ENCODE measurements around the gene LRFN2. TPM values are rescaled to one million over a fixed set of nuclear protein-coding genes. Genes with fewer than 3 reads are reported as not detected.

Gene LRFN2
- total RNA-seq, 2 experiments from 2014 or later: not detected

DNA sequence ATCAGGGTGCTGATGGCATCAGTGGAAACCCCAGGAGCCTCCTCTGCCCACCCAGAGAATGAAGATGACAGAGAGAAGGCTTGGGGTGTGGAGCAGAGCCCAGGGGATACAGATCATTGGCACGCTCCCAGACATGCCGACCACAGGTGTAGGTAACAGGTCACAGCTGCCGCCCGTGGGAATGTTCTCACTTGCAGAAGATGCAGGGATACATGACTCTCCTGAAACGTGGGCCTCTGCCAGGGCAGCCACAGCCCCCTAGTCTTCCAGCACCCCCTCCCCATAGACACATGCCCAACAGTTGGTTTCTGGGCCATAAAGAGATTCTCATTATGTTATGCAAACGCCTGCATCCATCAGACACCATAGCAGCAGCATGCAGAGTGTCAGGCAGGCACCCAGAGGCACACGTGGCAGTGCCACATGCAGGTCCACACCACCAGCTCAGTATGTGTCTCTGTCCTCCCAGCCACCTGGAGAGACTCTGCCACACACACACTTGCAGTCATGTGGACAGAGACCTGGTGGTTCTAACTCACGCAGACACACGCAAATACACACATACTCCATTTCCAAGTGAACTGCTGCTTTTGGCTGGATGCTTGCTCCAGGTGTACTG lies 45.5 kb downstream of the LRFN2 start:
- CTCF ChIA-PET: interaction anchor here (0.5 kb wide), 1 partner anchor 479 kb away, joined by 3 read pairs; no protein-coding TSS in a partner anchor
- H3K9me3 Mint-ChIP-seq (ENCODE audit: low read depth): no peaks in the 10 kb centered on the region
- no peak overlapping the region for H3K4me3 Mint-ChIP-seq
- no peaks in the 10 kb centered on the region for H3K36me3 Mint-ChIP-seq (ENCODE audit: low read depth)
- no peaks in the 10 kb centered on the region for H3K27me3 Mint-ChIP-seq
- intact Hi-C loops (cut with DNase I, micrococcal nuclease): no loop called here
- ATAC-seq: no peak
- DNase-seq: no peak
- no peaks in the 10 kb centered on the region for H3K4me1 Mint-ChIP-seq
- POLR2A ChIA-PET: interaction anchor here (0.6 kb wide), 1 partner anchor 50 kb away, joined by 3 read pairs; no protein-coding TSS in a partner anchor
- no peak overlapping the region for H3K27ac Mint-ChIP-seq

DNA sequence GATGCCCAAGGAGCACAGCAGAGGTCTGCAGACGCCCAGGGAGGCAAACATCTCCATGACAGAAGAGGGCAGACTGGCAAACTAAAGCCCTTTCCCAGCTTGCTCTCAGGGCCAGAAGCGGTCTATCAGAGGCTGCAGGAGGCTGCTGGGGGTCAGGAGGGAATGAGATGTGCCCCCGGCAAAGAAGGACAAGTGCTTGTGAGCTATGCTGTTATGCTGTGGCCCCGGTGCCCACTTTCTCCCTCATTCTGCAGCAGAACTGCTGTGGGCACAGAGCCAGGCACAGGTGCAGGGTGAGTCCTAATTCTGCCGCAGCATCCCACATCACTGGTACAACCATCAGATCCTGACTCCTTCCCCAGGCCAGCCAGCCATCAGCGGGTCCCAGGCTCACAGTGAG lies 46.4 kb downstream of the LRFN2 start:
- DNase-seq (no peak), ATAC-seq (no peak)
- intact Hi-C loops (cut with DNase I, micrococcal nuclease): no loop called here
- Mint-ChIP-seq H3K4me3 (no peak overlapping the region), H3K9me3 (ENCODE audit: low read depth) (no peaks in the 10 kb centered on the region), H3K4me1 (no peaks in the 10 kb centered on the region), H3K36me3 (ENCODE audit: low read depth) (no peaks in the 10 kb centered on the region), H3K27ac (no peak overlapping the region), H3K27me3 (peaks cover under 1% of the 10 kb centered on the region)
- CTCF ChIA-PET: no interaction called here
- POLR2A ChIA-PET: interaction anchor here (0.6 kb wide), 1 partner anchor 49 kb away, joined by 3 read pairs; no protein-coding TSS in a partner anchor

DNA sequence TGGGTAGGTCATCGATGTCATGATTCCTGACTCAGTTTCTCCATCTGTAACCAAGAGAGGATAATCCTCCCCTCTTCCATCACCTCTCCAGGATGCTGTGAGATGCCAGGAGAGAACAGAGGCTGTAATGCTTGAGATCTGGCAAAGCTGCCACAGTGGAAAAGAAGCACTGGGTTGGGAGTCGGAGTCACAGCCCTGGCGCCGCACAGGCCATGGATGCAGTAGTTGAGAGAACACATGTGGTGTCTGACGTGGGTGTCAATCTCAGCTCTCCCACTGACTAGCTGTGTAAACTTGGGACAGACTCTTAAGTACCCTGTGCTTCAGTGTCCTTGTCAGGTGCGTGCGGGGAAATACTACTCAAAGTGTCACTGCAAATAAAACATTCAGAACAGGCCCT lies 47.3 kb downstream of the LRFN2 start:
- no peak overlapping the region for H3K4me3 Mint-ChIP-seq
- H3K36me3 Mint-ChIP-seq (ENCODE audit: low read depth): no peaks in the 10 kb centered on the region
- ATAC-seq (no peak), DNase-seq (no peak)
- ChIA-PET CTCF (no interaction called here), POLR2A (no interaction called here)
- H3K4me1 Mint-ChIP-seq: no peaks in the 10 kb centered on the region
- no peaks in the 10 kb centered on the region for H3K9me3 Mint-ChIP-seq (ENCODE audit: low read depth)
- H3K27ac Mint-ChIP-seq: no peak overlapping the region
- intact Hi-C loops (cut with DNase I, micrococcal nuclease): no loop called here
- H3K27me3 Mint-ChIP-seq: peaks cover 2% of the 10 kb centered on the region

DNA sequence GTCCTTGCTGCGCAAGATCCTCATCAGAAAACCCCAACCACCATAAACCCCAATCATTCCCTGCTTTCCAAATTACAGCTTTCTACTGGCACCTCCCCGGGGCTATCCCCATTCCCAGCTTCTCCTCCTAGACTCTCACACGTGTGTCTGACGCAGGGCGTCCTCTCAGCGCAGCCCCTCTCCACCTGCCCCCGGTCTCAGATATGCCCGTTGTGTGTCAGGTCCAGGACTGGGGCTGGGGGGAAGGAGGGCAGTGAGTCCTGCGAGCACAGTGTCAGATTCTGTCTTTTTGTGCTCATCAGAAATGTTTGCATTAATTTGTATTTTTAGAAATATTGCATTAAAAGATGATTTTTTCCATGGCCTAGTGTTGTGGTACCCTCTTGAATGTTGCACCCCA lies 48.6 kb downstream of the LRFN2 start:
- H3K4me1 Mint-ChIP-seq: no peaks in the 10 kb centered on the region
- H3K36me3 Mint-ChIP-seq (ENCODE audit: low read depth): no peaks in the 10 kb centered on the region
- POLR2A ChIA-PET: no interaction called here
- no peak overlapping the region for H3K27ac Mint-ChIP-seq
- no peak overlapping the region for H3K4me3 Mint-ChIP-seq
- intact Hi-C loops (cut with DNase I, micrococcal nuclease): no loop called here
- no peaks in the 10 kb centered on the region for H3K9me3 Mint-ChIP-seq (ENCODE audit: low read depth)
- CTCF ChIA-PET: no interaction called here
- peaks cover 2% of the 10 kb centered on the region for H3K27me3 Mint-ChIP-seq
- DNase-seq (no peak), ATAC-seq (no peak)

DNA sequence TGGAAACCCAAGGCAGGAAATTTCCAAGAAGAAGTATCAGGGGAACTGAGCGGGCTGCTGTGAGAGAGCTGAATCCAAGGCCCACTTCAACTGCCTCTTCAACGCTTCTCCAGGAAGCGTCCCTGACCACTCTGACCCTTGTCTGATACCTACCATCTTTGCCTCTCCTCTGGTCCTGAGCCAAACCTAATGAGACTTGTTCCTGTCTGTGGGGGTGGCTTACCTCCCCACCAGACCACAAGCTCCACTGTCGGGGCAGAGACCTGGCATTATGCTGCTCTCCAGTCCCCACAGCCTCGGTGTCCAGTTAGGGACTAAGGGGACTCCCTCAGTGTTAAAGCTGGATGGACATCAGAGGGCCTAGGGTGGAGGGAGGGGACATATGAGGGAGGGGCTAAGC lies 49.7 kb downstream of the LRFN2 start:
- Mint-ChIP-seq H3K4me1 (no peaks in the 10 kb centered on the region), H3K4me3 (no peak overlapping the region), H3K36me3 (ENCODE audit: low read depth) (no peaks in the 10 kb centered on the region), H3K27ac (no peak overlapping the region), H3K9me3 (ENCODE audit: low read depth) (no peaks in the 10 kb centered on the region), H3K27me3 (peaks cover 2% of the 10 kb centered on the region)
- CTCF ChIA-PET: no interaction called here
- DNase-seq (no peak), ATAC-seq (no peak)
- POLR2A ChIA-PET: no interaction called here
- intact Hi-C loops (cut with DNase I, micrococcal nuclease): no loop called here

DNA sequence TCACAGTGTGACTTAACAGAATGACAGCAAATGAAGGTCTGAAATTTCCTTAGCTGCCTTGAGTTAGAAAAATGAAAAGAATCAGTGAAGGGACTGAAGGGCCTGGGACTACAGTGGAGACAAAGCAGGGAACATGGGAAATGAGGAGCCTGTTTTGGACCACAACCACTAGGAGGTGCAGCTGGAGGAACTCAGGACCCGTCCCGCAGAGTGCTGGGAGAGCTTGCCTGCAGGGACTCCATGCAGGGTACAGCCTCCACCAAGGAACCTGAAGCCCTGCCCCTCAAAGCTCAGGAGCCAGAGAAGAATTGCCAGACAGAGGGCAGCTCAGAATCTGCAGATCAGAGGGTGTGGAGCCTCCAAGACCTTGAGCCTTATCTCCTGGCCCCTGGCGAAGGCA lies 50.7 kb downstream of the LRFN2 start:
- H3K36me3 Mint-ChIP-seq (ENCODE audit: low read depth): no peaks in the 10 kb centered on the region
- H3K4me3 Mint-ChIP-seq: no peak overlapping the region
- DNase-seq (no peak), ATAC-seq (no peak)
- H3K27ac Mint-ChIP-seq: no peak overlapping the region
- peaks cover 2% of the 10 kb centered on the region for H3K27me3 Mint-ChIP-seq
- ChIA-PET POLR2A (no interaction called here), CTCF (no interaction called here)
- no peaks in the 10 kb centered on the region for H3K4me1 Mint-ChIP-seq
- H3K9me3 Mint-ChIP-seq (ENCODE audit: low read depth): no peaks in the 10 kb centered on the region
- intact Hi-C loops (cut with DNase I, micrococcal nuclease): no loop called here

DNA sequence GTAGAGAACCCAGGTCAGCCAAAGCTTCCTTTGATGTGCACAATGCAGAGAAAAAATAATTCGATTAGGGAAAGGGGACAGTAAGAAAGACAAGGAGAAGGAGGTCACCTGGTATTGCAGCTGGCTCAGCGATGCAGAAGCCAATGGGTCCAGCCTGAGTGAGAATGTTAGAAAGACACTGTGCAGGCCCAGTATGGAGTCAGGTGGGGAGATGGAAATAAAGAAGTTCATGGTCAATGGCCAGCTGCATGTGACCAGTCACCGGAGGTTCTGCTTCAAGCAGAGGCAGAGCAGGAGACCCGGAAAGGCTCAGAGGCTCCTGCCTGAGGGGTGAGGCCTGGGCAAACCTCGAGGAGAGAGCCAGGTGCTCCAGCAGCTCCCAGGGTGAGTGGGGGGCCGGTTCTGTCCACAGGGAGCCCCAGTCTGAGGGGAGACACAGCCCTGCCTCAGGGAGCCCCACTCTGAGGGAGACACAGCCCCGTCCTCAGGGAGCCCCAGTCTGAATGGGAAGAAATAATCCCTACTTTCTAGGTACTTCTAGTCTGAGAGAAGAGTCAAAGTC lies 51.3 kb downstream of the LRFN2 start:
- Mint-ChIP-seq H3K4me3 (no peak overlapping the region), H3K4me1 (no peaks in the 10 kb centered on the region), H3K27me3 (peaks cover 2% of the 10 kb centered on the region), H3K36me3 (ENCODE audit: low read depth) (no peaks in the 10 kb centered on the region), H3K9me3 (ENCODE audit: low read depth) (no peaks in the 10 kb centered on the region), H3K27ac (no peak overlapping the region)
- POLR2A ChIA-PET: no interaction called here
- intact Hi-C loops (cut with DNase I, micrococcal nuclease): no loop called here
- DNase-seq (no peak), ATAC-seq (no peak)
- CTCF ChIA-PET: no interaction called here

DNA sequence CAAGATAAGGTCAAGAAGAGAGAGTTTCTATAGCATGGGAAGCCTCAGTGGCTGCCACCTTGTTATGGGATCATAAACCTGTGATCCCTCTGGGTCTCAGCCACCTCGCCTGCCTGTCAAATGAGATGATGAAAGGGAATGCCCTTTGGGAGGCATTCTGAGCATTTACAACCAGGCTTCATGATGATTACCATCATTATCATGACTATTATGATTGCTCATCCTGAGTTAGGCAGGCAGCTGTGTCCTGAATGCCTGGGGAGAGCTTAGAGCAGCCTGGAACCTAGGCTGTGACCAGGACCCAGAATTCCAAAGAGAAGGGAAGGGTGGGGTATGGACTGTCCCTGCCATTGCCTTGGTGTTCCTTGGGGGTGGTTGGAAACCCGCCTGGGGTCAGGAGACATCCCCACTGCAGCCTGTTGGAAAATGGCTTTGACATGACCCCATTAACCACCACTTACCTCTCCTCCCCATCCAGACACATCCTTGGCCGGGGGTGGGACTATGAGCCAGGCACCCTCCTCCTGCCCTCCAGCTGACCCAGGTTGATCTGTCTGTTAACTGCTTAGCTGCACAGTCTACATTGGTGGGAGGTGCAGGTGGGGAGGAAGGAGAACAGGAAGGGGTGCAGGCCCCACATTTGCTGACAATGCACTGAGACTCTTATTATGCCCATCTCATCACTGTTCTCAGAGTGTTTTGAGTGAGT lies 51.9 kb downstream of the LRFN2 start:
- Mint-ChIP-seq H3K4me3 (no peak overlapping the region), H3K36me3 (ENCODE audit: low read depth) (no peaks in the 10 kb centered on the region), H3K4me1 (no peaks in the 10 kb centered on the region), H3K27ac (no peak overlapping the region), H3K27me3 (peaks cover 2% of the 10 kb centered on the region), H3K9me3 (ENCODE audit: low read depth) (no peaks in the 10 kb centered on the region)
- ChIA-PET CTCF (no interaction called here), POLR2A (no interaction called here)
- DNase-seq (no peak), ATAC-seq (no peak)
- intact Hi-C loops (cut with DNase I, micrococcal nuclease): no loop called here

DNA sequence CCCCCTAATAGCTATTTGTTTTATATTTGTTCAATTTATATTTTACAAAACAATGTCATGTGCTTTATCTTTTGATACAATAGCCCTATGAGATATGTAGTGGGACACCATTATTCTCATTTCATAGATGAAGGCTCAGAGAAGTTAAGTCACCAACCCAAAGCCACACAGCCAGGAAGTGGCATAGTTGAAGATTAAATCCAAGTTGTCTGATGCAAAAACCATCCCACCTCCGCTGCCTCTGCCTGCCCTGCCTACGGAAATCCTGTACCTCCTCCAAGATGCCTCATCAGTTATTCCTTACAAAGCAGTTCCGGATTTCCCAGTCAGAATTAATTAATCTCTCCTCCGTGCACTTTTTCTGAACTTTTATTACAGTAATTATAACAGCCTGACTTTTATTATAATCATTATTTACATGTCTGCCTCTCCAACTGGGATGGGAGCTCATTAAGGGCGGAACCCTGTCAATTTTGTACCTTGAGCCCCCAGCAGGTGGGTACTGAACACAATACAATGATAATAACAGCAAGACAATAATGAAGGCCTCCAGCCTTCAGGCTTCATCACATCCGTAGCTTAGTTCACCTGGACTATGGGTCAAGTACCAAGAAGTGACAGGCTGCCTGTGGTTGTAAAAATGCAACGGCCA lies 54.7 kb downstream of the LRFN2 start:
- Mint-ChIP-seq H3K27me3 (peaks cover 2% of the 10 kb centered on the region), H3K27ac (no peak overlapping the region), H3K36me3 (ENCODE audit: low read depth) (no peaks in the 10 kb centered on the region), H3K9me3 (ENCODE audit: low read depth) (no peaks in the 10 kb centered on the region), H3K4me1 (no peaks in the 10 kb centered on the region), H3K4me3 (no peak overlapping the region)
- ChIA-PET POLR2A (no interaction called here), CTCF (interaction anchor here (0.5 to 1.8 kb wide), 2 partner anchors 55 to 123 kb away, joined by 4 read pairs; partner anchors contain the start of gene LRFN2)
- DNase-seq (no peak), ATAC-seq (no peak)
- intact Hi-C loops (cut with DNase I, micrococcal nuclease): no loop called here

DNA sequence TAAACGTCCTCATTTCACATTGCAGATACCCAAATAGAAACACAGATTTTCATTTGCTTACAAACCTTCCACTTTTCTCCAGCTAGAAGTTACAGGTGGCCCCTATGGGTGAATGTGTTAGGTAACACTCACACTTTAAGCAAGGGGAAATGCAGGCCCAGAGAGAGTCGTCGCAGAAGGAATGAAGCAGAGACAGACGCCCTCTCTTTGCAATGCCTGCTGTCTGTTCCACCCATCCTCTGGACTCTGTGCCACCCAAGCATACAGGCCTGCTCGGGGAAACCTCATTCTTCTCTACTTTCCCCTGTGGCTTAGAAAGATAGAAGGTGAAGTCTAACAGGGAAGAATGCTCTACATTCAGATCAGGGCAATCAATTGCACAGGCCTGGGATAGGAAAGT lies 57.2 kb downstream of the LRFN2 start:
- Mint-ChIP-seq H3K4me3 (no peak overlapping the region), H3K36me3 (ENCODE audit: low read depth) (no peaks in the 10 kb centered on the region), H3K9me3 (ENCODE audit: low read depth) (no peaks in the 10 kb centered on the region), H3K4me1 (no peaks in the 10 kb centered on the region), H3K27me3 (no peaks in the 10 kb centered on the region), H3K27ac (no peak overlapping the region)
- DNase-seq: no peak
- ChIA-PET POLR2A (no interaction called here), CTCF (no interaction called here)
- no peak for ATAC-seq
- intact Hi-C loops (cut with DNase I, micrococcal nuclease): no loop called here

DNA sequence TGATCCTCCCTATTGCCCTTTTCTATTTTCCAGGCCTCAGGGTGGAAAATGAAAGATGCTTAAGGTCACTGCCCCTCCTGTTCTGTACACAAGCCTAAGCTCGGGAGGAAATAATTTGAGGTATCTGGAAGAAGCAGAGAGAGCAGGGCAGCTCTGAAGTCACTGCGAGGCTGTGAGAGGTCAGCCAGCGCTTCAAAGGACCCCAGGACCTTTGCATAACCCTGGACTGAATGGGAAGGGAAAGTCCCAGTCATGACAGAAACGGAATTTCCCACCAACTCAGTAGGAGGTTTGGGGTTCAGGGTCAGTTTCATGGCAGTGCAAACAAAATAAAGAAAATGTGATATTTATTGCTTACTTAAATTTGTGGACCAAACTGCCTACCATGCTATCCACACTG lies 58.1 kb downstream of the LRFN2 start:
- ChIA-PET CTCF (no interaction called here), POLR2A (no interaction called here)
- no peak overlapping the region for H3K27ac Mint-ChIP-seq
- no peaks in the 10 kb centered on the region for H3K4me1 Mint-ChIP-seq
- ATAC-seq (no peak), DNase-seq (no peak)
- H3K4me3 Mint-ChIP-seq: no peak overlapping the region
- no peaks in the 10 kb centered on the region for H3K9me3 Mint-ChIP-seq (ENCODE audit: low read depth)
- H3K36me3 Mint-ChIP-seq (ENCODE audit: low read depth): no peaks in the 10 kb centered on the region
- no peaks in the 10 kb centered on the region for H3K27me3 Mint-ChIP-seq
- intact Hi-C loops (cut with DNase I, micrococcal nuclease): no loop called here

DNA sequence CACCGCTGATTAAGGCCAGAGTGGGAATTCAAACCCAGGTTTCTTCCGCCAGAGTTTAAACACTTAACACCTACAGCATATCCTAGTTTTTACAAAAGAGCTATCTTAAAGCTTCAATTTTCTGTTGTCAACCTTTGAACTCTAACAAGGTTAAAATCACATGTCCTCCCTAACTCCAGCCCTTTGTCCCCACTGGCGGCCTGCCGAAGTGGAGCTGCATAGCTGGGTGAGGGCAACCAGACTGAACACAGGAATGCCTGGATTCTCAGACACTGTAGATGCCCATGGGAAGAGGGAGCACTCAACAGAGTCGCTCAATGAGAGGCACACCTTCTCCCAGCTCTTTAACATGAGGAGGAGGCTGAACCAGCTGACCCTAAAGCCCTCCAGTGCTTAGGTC lies 59.1 kb downstream of the LRFN2 start:
- ATAC-seq: no peak
- Mint-ChIP-seq H3K4me3 (no peak overlapping the region), H3K36me3 (ENCODE audit: low read depth) (no peaks in the 10 kb centered on the region), H3K27me3 (no peaks in the 10 kb centered on the region), H3K9me3 (ENCODE audit: low read depth) (no peaks in the 10 kb centered on the region), H3K27ac (no peak overlapping the region), H3K4me1 (no peaks in the 10 kb centered on the region)
- POLR2A ChIA-PET: no interaction called here
- CTCF ChIA-PET: no interaction called here
- no peak for DNase-seq
- intact Hi-C loops (cut with DNase I, micrococcal nuclease): no loop called here
